Measurements from ENCODE around the gene SMIM13.

SMIM13 gene

GRCh38 chr6:11142296-11143027, 48.8 kb downstream of the SMIM13 start:
- DNase-seq (ENCODE audit: low read depth) = no peak
- no peak overlapping the region for H3K4me3 ChIP-seq (ENCODE audit: low read length)
- no peaks in the 10 kb centered on the region for H3K27me3 ChIP-seq (replicated peaks; ENCODE audit: control insufficient read depth, insufficient read depth, low read length)
- H3K36me3 ChIP-seq (ENCODE audit: control insufficient read depth, insufficient read depth, low read length, severe bottlenecking) = no peaks in the 10 kb centered on the region
- no peak overlapping the region for H3K9ac ChIP-seq (ENCODE audit: low read length)
- peaks cover 14% of the 10 kb centered on the region for H3K4me1 ChIP-seq (ENCODE audit: control insufficient read depth, insufficient read depth, low read length)
- H3K9me3 ChIP-seq (ENCODE audit: control insufficient read depth, low read length) = no peaks in the 10 kb centered on the region

- peak; percentile 74 for DNase-seq (ENCODE audit: low read depth)
- Histone ChIP-seq H3K36me3 (ENCODE audit: control insufficient read depth, insufficient read depth, low read length, severe bottlenecking) (no peaks in the 10 kb centered on the region), H3K27me3 (replicated peaks; ENCODE audit: control insufficient read depth, insufficient read depth, low read length) (no peaks in the 10 kb centered on the region)
Measured at GRCh38 chr6:11143394-11144371, 50.0 kb downstream of the SMIM13 start.

GRCh38 chr6:11144393-11144851, 50.8 kb downstream of the SMIM13 start:
- no peaks in the 10 kb centered on the region for H3K36me3 ChIP-seq (ENCODE audit: control insufficient read depth, insufficient read depth, low read length, severe bottlenecking)
- H3K9me3 ChIP-seq (ENCODE audit: control insufficient read depth, low read length) = no peaks in the 10 kb centered on the region
- H3K4me1 ChIP-seq (ENCODE audit: control insufficient read depth, insufficient read depth, low read length) = peaks cover 13% of the 10 kb centered on the region
- no peaks in the 10 kb centered on the region for H3K27me3 ChIP-seq (replicated peaks; ENCODE audit: control insufficient read depth, insufficient read depth, low read length)
- no peak overlapping the region for H3K4me3 ChIP-seq (ENCODE audit: low read length)
- DNase-seq (ENCODE audit: low read depth) = peak; percentile 91
- H3K9ac ChIP-seq (ENCODE audit: low read length) = no peak overlapping the region

More at GRCh38 chr6:11143394-11144371, 50.0 kb downstream of the SMIM13 start:
- H3K4me3 ChIP-seq (ENCODE audit: low read length) = no peak overlapping the region
- H3K9me3 ChIP-seq (ENCODE audit: control insufficient read depth, low read length) = no peaks in the 10 kb centered on the region
- peaks cover 14% of the 10 kb centered on the region for H3K4me1 ChIP-seq (ENCODE audit: control insufficient read depth, insufficient read depth, low read length)
- peak overlapping the region; percentile 6 for H3K9ac ChIP-seq (ENCODE audit: low read length)

- peaks cover 9% of the 10 kb centered on the region for H3K4me1 ChIP-seq (ENCODE audit: control insufficient read depth, insufficient read depth, low read length)
- DNase-seq (ENCODE audit: low read depth) = no peak
- H3K9me3 ChIP-seq (ENCODE audit: control insufficient read depth, low read length) = no peaks in the 10 kb centered on the region
- H3K36me3 ChIP-seq (ENCODE audit: control insufficient read depth, insufficient read depth, low read length, severe bottlenecking) = no peaks in the 10 kb centered on the region
- no peak overlapping the region for H3K9ac ChIP-seq (ENCODE audit: low read length)
- H3K4me3 ChIP-seq (ENCODE audit: low read length) = no peak overlapping the region
- H3K27me3 ChIP-seq (replicated peaks; ENCODE audit: control insufficient read depth, insufficient read depth, low read length) = no peaks in the 10 kb centered on the region
Measured at GRCh38 chr6:11146117-11146826, 52.6 kb downstream of the SMIM13 start.

GRCh38 chr6:11149551-11149950, 55.9 kb downstream of the SMIM13 start:
- Histone ChIP-seq H3K36me3 (ENCODE audit: control insufficient read depth, insufficient read depth, low read length, severe bottlenecking) (no peaks in the 10 kb centered on the region), H3K4me1 (ENCODE audit: control insufficient read depth, insufficient read depth, low read length) (no peaks in the 10 kb centered on the region), H3K27me3 (replicated peaks; ENCODE audit: control insufficient read depth, insufficient read depth, low read length) (no peaks in the 10 kb centered on the region), H3K9ac (ENCODE audit: low read length) (no peak overlapping the region), H3K4me3 (ENCODE audit: low read length) (no peak overlapping the region), H3K9me3 (ENCODE audit: control insufficient read depth, low read length) (no peaks in the 10 kb centered on the region)
- DNase-seq (ENCODE audit: low read depth) = no peak

- H3K9ac ChIP-seq (ENCODE audit: low read length) = no peak overlapping the region
- H3K27me3 ChIP-seq (replicated peaks; ENCODE audit: control insufficient read depth, insufficient read depth, low read length) = no peaks in the 10 kb centered on the region
- DNase-seq (ENCODE audit: low read depth) = no peak
- no peaks in the 10 kb centered on the region for H3K36me3 ChIP-seq (ENCODE audit: control insufficient read depth, insufficient read depth, low read length, severe bottlenecking)
- no peaks in the 10 kb centered on the region for H3K9me3 ChIP-seq (ENCODE audit: control insufficient read depth, low read length)
- no peak overlapping the region for H3K4me3 ChIP-seq (ENCODE audit: low read length)
- H3K4me1 ChIP-seq (ENCODE audit: control insufficient read depth, insufficient read depth, low read length) = no peaks in the 10 kb centered on the region
Measured at GRCh38 chr6:11151488-11151887, 57.9 kb downstream of the SMIM13 start.

- Histone ChIP-seq H3K36me3 (ENCODE audit: control insufficient read depth, insufficient read depth, low read length, severe bottlenecking) (no peaks in the 10 kb centered on the region), H3K27me3 (replicated peaks; ENCODE audit: control insufficient read depth, insufficient read depth, low read length) (no peaks in the 10 kb centered on the region), H3K9ac (ENCODE audit: low read length) (no peak overlapping the region), H3K4me3 (ENCODE audit: low read length) (no peak overlapping the region), H3K9me3 (ENCODE audit: control insufficient read depth, low read length) (no peaks in the 10 kb centered on the region), H3K4me1 (ENCODE audit: control insufficient read depth, insufficient read depth, low read length) (no peaks in the 10 kb centered on the region)
- no peak for DNase-seq (ENCODE audit: low read depth)
Measured at GRCh38 chr6:11152581-11152980, 58.9 kb downstream of the SMIM13 start.

GRCh38 chr6:11153447-11153846, 59.8 kb downstream of the SMIM13 start:
- Histone ChIP-seq H3K9ac (ENCODE audit: low read length) (no peak overlapping the region), H3K36me3 (ENCODE audit: control insufficient read depth, insufficient read depth, low read length, severe bottlenecking) (no peaks in the 10 kb centered on the region), H3K9me3 (ENCODE audit: control insufficient read depth, low read length) (no peaks in the 10 kb centered on the region), H3K4me1 (ENCODE audit: control insufficient read depth, insufficient read depth, low read length) (no peaks in the 10 kb centered on the region), H3K27me3 (replicated peaks; ENCODE audit: control insufficient read depth, insufficient read depth, low read length) (no peaks in the 10 kb centered on the region), H3K4me3 (ENCODE audit: low read length) (no peak overlapping the region)
- no peak for DNase-seq (ENCODE audit: low read depth)

- Histone ChIP-seq H3K36me3 (ENCODE audit: control insufficient read depth, insufficient read depth, low read length, severe bottlenecking) (no peaks in the 10 kb centered on the region), H3K9me3 (ENCODE audit: control insufficient read depth, low read length) (peaks cover 3% of the 10 kb centered on the region), H3K4me1 (ENCODE audit: control insufficient read depth, insufficient read depth, low read length) (no peaks in the 10 kb centered on the region), H3K9ac (ENCODE audit: low read length) (no peak overlapping the region), H3K4me3 (ENCODE audit: low read length) (no peak overlapping the region), H3K27me3 (replicated peaks; ENCODE audit: control insufficient read depth, insufficient read depth, low read length) (no peaks in the 10 kb centered on the region)
- no peak for DNase-seq (ENCODE audit: low read depth)
Measured at GRCh38 chr6:11155589-11155988, 62.0 kb downstream of the SMIM13 start.

- H3K36me3 ChIP-seq (ENCODE audit: control insufficient read depth, insufficient read depth, low read length, severe bottlenecking) = no peaks in the 10 kb centered on the region
- no peaks in the 10 kb centered on the region for H3K4me1 ChIP-seq (ENCODE audit: control insufficient read depth, insufficient read depth, low read length)
- H3K9ac ChIP-seq (ENCODE audit: low read length) = no peak overlapping the region
- no peaks in the 10 kb centered on the region for H3K27me3 ChIP-seq (replicated peaks; ENCODE audit: control insufficient read depth, insufficient read depth, low read length)
- no peak overlapping the region for H3K4me3 ChIP-seq (ENCODE audit: low read length)
- no peak for DNase-seq (ENCODE audit: low read depth)
- peaks cover 3% of the 10 kb centered on the region for H3K9me3 ChIP-seq (ENCODE audit: control insufficient read depth, low read length)
Measured at GRCh38 chr6:11160199-11160598, 66.6 kb downstream of the SMIM13 start.

All from adipocyte (in vitro differentiated cells).